NCI-H187 treated with DMSO at 0.1 percent for 48 hours (cell line): ENCODE measurements around the gene CABYR.
A peak's percentile ranks its signal among the peaks of the same experiment; 100 is the strongest.

Experiments used
- DNase-seq: peaks from one replicate; lab custom pipeline; 2025; lab: John Stamatoyannopoulos, UW

Gene CABYR, protein sequence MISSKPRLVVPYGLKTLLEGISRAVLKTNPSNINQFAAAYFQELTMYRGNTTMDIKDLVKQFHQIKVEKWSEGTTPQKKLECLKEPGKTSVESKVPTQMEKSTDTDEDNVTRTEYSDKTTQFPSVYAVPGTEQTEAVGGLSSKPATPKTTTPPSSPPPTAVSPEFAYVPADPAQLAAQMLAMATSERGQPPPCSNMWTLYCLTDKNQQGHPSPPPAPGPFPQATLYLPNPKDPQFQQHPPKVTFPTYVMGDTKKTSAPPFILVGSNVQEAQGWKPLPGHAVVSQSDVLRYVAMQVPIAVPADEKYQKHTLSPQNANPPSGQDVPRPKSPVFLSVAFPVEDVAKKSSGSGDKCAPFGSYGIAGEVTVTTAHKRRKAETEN

DNA sequence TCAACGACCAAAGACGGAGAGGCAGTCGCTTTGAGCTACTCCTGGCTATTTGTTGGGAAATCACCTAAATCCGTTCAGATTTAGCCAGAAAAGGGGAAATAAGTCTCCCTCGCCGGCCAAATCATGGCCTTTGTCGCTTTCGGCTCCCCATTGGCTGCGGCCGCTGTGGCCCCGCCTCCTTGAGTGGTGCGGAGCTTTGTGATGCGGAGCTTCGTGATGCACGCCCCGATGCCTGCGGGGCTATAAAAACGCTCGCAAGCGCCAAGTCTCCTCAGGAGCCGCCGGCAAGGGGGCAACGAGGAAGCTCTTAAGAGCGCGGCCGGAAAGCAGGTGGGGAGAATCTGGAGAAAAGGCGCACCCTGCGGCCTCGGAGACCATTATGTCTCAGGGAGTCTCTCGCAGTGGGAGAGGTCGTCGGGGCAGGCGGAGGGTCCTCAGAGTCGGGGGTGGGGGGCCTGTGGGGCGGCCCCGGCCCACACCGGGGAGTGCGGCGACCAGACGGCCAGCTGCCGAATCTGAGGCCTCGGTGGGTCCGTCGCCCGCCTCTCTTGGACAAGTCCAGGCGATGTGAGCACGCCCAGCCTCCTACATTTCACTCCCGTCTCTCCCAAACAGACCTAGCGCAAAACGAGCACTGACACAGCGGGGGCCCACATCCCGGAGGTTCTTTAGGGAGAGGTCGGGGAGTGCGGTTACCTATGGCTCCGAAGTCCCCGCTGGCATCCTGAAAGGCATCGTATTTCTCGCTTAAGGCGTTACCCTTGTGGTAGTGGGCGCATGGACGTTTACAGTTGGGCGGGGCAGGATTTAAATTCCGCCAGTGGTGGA is at the start of gene CABYR:
CABYR (plus strand) TSS at position 274 of the 828 bp plus-strand sequence. CDS start 4,053 bp downstream, outside the sequence.
- no peak for DNase-seq

DNA sequence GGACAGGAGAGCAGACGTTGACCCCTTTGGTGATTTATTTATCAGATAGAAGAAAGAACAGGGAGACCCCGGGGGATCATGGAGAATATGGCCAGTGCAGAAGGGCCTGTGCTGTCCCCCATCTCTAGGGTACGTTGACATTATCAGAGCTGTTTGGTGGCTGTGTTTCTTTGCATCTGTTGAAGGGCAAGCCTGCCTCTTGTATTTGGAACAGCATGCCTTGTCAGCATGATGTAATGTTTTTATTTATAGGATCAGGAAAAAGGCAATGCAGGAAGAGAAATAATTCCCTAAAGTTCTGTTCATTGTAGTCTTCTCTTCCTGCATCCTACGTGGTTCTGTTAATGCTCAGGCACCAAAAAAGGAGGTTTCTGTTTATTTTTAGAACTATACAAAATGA is 49.8 kb upstream of the CABYR start:
- no peak for DNase-seq

DNA sequence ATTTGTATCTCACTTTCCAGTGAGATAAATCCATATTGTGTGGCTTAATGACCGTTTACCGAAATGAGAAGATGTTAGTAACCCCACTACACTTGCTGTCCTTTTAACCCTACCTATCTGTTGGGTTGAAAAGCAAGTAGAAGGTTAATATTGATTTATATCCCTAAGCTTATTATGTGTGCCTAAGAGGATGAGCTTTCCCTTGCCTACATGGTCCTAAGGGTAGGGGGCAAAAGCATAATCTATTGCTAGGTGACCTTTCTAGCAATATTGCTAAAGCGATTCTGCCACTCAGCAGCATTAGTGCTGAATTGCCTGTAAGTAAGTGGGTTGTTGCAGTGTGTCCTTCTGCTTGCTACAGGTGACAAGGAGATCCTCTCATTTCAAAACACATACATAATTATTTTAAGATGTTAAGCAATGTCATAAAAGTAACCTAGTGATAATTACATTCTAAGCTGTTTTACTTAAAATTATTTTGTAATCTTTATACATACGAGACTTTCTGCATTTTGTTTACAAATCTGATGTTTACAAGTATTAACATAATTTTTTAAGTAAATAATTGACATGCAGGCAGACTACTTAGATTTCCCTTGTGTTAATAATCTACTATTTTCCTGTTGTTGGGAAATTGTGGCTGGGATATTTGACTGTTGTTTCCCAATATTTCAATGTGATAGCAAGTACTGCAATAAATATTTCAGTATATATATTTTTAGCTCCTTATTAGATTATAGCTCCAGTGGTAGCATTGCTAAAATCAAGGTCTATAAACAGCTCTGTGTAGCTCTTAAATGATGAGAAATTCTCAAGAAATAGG is 49.1 kb upstream of the CABYR start:
- DNase-seq: no peak

DNA sequence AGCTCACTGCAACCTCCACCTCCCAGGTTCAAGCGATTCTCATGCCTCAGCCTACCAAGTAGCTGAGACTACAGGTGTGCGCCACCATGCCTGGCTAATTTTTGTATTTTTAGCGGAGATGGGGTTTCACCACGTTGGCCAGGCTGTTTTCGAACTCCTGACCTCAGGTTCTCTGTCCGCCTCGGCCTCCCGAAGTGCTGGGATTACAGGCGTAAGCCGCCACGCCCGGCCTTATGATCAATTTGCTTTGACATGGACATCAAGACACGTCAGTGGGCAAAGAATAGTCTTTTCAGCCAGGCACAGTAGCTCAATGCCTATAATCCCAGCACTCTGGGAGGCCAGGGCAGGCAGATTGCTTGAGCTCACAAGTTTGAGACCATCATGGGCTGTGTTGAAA is 48.0 kb upstream of the CABYR start:
- no peak for DNase-seq

DNA sequence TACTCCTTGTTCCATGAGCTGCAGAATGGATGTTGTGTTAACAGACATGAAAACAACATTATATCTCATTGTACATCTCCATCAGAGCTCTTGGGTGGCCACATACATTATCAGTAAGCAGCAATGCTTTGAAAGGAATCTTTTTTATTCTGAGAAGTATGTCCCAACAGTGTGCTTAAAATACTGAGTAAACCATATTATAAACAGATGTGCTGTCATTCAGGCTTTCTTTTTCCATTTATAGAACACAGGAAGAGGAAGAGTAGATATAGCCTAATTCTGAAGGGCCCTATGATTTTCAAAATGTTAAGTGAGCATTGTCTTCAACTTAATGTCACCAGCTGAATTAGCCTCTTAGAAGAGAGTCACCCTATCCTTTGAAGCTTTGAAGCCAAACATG is 44.3 kb upstream of the CABYR start:
- DNase-seq: no peak

DNA sequence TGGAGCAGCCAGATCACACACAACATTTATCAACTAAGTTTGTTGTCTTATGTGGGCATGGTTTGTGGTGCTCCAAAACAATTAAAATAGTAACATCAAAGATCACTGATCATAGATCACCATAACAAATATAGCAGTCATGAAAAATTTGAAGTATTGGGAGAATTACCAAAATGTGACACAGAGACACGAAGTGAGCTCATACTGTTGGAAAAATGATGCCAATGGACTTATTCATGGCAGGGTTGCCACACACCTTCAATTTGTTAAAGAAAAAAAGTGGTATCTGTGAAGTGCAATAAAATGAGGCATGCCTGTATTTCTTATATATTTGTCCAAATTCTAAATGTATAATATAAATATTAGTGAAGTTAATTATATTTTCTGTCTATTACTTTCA is 42.9 kb upstream of the CABYR start:
- no peak for DNase-seq

DNA sequence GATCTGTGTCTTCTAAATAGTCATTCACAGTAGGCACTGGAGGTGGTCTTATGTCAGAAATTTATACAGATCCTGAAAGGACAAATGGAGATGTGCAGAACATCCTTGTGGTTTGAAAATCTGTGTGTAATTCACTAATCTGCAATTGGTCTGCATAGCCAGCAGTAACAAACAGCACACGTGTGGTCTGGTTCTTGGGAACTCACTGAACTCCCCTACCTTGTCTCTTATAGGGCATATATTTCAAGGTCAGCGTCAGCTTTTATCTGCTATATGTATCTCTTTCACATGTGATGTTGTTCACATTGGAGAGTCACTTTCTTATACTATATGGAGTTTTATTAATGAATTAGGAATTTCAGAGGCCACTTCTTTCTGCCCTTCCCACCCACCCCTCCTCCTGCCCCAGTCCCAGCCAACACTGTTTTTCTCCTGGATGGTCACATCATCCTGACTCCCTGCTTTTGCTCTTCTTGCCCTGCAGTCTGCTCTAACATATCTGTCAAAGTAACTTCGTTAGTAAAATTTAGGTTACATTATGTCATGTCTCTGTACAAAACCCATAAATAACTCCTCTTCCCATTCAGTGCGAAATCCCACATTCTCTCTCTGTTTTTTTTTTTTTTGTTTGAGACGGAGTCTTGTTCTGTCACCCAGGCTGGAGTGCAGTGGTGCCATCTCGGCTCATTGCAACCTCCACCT is 35.4 kb upstream of the CABYR start:
- no peak for DNase-seq

DNA sequence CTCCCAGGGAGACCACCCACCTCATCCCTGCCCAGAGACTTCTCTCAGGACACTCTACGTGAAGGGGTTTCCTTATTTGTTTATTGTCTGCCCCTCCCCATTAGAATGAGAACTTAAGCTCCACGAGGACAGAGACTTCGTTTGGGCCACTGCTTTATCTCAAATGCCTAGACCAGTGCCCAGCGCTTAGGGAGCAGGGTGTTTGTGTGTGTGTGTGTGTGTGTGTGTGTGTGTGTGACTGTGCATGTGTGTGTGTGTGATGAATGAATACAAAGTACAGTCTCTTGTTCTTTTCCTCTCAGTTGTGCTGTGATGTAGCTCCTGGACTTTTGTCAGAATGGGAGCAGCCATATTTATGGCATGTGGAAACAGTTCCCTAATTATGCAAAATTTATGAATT is 34.4 kb upstream of the CABYR start:
- no peak for DNase-seq

DNA sequence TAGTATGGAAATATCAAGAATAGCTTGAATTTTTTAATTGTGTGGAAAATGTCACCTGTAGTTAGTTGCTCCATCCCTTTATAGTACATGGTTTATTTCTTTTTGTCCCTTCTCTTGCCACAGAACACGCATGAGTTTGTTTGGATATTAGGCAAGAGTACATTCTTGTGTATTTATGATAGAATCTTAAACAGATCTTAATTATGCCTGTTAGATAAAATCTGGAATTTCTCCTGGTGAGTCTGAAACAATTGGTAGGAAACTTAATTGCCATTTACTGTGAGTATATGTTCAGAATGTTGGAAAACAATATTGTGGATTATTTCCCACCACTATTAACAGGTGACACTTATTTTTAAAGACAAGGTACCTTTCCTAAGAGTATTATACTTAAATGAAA is 30.2 kb upstream of the CABYR start:
- no peak for DNase-seq

DNA sequence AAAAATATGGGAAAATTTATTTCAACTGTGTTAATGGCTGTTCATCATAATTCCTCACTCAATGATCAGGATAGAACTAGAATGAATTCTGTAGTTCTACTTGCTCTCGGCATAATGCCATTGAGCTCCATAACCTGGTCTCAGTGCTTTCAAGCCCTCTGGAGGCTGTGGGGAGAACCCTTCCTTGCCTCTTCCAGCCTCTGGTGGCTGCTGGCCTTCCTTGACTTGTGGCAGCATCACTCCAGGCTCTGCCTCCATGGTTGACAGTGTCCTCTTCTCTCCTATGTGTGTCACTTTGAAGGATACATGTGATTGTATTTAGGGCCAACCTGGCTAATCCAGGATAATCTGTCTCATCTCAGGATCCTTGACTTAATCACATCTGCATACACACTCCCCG is 26.9 kb upstream of the CABYR start:
- DNase-seq: no peak

DNA sequence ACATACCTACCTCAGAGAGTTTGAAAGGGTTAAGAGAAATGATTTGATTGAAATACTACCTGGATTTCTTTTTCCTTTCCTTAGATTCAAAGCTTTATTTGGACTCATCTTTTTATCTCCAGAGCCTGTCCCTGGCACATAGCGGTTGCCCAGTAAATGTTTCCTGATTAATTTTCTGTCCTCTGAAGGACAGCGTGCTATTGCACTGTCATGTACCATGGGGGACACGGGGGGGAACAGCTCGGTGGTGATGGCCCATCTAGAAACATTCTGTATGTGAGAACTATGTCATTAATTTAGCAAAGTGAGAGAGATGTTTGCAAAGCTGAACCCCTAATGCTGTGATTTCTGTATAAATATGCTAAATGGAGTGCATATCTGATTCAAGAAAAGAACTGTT is 26.4 kb upstream of the CABYR start:
- DNase-seq: no peak

DNA sequence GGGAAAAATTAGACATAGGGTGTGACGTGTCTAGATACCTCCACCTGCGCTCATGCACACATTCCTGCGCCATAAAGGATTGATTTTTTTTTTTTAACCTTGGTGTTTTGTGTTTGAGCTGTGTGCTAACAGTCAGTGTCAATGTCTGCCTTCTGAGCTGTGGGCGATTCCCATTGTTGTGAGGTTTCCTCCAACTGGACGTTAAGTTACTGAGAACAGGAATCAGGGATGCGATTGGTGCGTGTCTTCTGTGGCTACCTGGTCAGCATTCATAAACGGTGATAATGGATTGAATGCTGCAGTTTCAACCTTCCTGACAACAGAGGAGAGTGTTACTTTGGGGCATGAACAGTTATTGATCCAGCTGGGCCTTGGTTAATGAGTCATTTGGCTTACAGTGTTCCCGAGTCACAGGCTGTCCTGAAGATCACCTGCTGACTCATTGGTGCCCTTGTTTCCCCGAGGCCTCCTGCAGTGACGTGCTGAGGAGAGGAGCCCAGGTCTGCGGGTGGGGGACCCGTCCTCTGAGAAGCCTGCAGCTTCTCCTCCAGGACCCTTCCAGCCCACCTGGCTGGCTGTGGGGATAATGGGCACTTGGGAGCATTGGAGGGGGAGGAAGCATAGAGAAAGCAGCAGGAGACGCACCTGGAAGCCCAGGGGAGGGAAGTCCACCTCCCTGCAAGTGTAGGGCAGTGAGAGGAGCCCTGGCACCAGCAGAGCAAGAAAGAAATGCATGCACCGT is 25.8 kb upstream of the CABYR start:
- DNase-seq: no peak

DNA sequence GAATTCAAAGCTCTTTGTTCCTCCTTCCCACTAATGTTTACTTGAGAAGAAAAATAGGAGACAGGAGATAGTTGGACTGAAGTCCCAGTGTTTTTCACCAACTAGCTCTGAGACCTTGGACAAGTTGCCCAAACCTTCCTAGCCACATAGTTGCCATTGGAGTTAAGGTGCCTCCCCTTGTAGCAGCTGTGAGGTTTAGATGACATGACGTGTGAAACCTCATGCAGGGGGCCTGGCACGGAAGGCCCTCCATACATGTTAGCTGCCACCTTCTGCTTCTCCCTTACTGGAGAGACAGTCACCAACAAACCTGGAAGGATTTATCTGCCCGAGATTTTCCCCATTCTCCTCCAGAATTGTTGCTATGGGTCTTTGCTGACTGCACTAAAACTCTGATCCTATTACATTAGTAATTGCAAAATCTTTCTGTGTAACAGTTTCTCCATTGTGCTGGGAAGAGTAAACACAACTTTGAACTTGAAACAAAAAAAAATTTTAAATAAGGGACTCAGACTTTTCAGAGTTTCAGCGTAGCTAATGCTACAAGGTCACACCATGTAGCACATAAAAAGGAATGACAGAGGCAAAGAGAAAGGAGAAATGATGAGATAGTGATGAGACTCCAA is 23.8 kb upstream of the CABYR start:
- no peak for DNase-seq

DNA sequence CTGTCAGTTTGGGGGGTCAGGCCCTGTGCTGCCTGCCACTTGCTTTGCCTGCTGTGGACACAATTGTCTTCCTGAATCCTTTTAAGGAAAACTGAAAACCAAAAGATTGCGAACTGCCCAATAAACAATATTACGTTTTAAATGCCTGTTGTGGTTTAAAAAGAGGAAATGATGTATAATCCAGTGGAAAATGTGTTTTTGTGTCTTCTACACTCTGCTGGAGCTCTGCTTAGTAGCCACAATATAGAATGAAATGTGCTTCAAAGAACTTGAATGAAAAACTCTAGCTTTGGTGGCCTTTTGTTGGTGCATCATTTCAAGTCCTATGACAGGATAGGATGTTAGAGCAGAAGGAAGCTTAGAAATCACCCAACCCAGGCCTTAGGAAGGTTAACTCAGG is 23.2 kb upstream of the CABYR start:
- no peak for DNase-seq

DNA sequence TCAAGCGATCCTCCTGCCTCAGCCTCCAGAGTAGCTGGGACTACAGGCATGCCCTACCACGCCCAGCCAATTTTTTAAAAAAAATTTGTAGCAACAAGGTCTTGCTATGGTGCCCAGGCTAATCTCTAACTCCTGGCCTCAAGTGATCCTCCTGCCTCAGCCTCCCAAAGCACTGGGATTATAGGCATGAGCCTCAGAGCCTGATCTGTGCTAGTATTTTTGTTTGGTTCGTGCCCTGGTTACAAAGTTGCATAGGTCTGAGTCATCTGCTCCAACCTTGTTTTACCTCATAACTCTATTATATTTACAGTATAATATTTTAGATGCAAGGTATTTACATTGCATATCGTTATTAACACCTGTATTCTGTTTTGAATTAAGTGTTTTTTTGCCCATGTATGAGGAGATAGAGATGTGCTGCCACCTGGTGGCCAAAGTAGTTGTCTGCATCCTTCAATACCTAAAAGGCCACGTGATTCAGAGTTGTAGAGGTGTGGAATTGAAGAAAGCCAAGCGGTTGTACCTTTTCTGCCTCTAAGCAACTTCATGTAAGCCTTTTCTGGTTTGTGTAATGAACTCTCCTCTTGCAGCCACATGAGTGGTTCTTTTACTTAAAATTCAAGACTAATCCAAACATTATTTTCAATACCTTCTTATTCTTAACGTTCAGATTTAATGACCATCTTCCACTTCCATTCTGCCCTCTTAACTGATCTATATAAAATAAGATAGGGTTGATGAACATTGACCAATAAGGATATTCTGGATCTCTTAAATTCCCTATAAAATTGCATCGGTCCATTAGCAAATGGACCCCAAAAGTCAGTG is 19.9 kb upstream of the CABYR start:
- peak; percentile 29 for DNase-seq

DNA sequence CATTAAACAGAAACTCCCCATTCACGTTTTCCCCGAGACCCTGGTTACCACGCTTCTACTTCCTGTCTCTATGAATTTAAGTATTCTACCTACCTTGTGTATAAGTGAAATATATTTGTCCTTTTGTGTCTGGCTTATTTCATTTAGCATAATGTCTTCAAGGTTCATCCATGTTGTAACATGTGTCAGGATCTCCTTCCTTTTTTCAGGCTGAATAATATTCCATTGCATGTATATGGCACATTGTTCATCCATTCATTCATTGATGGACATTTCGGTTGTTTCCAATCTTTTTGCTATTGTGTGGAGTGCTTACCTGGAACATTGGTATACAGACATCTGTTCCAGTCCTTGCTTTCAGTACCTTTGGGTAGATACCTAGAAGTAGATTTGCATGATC is 18.2 kb upstream of the CABYR start:
- DNase-seq: no peak

DNA sequence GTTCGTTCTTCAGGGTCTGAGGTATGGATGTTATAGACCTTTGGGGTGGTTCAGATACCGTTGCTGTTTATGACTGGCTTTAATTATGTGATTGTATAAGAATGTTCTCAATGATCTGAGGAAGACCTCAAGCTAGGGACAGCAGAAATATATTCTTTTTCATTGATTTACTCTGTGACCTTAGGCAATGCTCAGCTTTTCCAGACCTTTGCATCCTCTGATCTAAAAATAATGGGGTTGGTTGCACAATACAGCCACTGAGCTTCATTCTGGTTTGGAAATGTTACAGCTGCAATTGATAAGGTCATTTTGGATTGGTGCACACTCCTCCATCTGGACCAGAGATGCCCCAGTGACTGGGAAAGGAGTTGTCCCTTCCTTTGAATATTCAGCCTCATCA is 17.2 kb upstream of the CABYR start:
- no peak for DNase-seq

DNA sequence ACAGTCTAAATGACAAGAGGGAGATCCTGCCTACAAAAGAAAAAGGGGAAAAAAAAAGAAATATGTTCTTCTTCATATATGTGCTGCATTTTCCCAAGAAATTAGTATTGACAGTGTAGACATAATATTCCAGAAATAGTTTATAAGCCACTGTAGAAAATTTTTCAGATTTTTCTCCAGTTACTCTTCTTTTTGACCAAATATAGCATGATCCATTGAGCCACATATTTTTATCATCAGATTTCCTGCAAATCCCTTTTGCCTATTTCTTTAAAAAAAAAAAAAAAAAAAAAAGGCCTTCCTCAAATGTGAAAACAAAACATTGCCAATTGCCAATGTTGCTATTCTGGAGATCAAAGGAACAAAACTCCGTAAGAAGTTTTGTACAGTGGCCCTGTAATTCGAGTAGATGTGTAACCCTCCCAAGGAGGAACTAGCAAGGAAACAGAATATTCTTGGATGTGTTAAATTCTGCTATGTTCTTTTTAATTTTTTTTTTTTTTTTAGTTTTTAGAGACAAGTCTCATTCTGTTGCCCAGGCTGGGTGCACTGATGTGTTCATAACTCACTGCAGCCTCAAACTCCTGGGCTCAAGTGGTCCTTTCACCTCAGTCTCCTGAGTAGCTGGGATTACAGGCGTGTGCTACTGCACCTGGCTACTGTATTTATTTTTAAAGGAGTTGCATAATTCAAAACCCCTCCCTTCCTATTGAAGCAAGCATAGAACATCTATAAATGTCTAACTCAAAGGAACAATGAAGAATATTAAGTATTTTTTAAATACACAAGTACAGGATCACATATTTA is 12.5 kb upstream of the CABYR start:
- no peak for DNase-seq

DNA sequence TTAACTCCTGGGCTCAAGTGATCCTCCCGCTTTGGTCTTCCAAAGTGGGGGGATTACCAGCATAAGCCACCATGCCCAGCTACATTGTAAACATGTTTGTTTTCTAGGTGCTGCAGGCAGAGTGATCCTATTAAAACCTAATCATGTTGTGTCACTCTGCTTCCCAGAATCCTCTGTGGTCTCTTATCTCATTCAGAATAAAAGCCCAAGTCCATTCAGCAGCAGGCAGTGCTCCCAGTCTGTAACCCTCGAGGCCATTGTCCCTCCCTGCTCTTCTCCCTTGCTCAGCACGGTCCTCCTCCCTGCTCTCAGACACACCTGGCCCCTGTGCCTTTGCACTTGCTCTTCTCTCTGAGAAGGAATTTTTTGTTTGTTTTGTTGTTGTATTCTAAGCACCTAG is 11.1 kb upstream of the CABYR start:
- DNase-seq: no peak
